DMS79 (cell line): ENCODE data around the gene RBM33.
A peak's percentile ranks its signal among the peaks of the same experiment; 100 is the strongest.
"Not testable (repeated sequence)": the region's sequence is repeated elsewhere in the genome, so short reads cannot be mapped to it uniquely, and the experiment has no call there.

Experiments
- DNase-seq: peaks from one replicate; lab custom pipeline; 2025; lab: John Stamatoyannopoulos, UW

Gene RBM33, protein sequence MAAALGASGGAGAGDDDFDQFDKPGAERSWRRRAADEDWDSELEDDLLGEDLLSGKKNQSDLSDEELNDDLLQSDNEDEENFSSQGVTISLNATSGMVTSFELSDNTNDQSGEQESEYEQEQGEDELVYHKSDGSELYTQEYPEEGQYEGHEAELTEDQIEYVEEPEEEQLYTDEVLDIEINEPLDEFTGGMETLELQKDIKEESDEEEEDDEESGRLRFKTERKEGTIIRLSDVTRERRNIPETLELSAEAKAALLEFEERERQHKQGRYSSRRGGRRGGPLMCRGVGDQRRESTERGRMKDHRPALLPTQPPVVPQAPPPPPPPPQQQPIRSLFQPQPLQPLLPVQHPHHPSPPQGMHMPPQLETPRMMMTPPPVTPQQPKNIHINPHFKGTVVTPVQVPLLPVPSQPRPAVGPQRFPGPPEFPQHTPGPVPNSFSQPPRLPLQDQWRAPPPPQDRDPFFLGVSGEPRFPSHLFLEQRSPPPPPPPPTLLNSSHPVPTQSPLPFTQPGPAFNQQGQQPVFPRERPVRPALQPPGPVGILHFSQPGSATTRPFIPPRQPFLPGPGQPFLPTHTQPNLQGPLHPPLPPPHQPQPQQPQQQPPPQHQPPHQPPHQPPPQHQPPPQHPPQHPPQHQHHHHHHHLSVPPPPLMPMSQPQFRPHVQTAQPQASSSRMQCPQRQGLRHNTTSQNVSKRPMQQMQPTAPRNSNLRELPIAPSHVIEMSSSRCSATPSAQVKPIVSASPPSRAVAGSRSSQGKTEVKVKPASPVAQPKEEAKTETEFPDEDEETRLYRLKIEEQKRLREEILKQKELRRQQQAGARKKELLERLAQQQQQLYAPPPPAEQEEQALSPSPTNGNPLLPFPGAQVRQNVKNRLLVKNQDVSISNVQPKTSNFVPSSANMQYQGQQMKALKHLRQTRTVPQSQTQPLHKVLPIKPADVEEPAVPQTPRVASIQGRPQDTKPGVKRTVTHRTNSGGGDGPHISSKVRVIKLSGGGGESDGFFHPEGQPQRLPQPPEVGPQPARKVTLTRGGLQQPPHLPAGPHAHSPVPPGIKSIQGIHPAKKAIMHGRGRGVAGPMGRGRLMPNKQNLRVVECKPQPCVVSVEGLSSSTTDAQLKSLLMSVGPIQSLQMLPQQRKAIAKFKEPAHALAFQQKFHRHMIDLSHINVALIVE

DNA sequence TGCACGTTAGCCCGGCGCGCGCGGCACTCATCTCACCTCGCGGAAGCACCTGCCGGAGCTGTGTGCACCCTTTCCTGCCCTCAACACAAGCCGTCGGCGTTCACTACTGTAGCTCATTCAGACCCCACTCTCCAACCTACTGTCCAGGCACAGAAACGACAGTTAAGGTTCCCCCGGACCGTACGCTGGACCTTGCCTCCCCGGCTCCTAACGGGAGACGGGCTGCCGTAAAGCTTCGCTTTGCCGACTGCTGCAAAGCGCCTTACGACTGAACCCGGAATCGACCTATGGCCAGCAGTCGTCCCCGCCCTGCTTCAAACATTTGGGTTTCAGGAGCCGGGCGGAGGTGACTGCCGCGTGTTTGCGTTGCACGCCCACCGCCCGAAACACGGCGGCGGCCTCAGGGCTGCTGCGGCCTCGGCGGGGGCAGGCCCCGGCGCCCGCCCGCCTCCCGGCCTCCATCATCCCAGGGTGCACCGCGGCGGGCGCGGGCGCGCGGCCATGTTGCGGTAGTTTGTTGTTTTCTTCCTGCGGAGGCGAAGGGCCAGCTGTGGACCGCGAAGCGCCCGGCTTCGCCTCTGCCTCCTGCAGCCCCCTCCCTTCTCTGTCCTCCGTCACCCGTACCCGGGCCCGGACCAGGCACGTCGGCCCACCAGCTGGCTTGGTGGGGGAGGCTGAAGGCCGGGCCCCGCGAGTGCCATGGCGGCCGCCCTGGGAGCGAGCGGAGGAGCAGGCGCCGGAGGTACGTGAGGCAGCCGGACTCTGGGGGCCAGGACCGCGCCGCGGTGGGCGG, at the start of gene RBM33:
RBM33 (plus strand) TSS at position 484 of the 793 bp plus-strand sequence; CDS start at position 700, 216 bp downstream.
- DNase-seq: peak; percentile 74

DNA sequence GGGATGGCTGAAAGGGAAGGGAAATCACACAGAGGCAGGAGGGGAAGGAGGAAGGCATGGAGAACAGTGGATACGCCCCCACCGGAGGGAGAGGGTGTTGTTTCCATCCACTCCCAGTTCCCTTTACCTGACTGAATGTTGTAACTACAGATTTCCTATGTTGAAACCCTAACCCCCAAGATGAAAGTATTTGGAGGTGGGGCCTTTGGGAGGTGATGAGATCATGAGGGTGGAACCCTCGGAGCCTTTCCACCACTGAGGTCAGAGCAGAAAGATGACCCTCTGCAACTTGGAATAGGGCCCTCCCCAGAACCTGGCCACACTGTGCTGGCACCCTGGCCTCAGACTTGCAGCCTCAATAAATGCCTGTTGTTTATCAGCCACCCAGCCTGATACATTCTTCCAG, 49.5 kb upstream of the RBM33 start:
- no peak for DNase-seq

DNA sequence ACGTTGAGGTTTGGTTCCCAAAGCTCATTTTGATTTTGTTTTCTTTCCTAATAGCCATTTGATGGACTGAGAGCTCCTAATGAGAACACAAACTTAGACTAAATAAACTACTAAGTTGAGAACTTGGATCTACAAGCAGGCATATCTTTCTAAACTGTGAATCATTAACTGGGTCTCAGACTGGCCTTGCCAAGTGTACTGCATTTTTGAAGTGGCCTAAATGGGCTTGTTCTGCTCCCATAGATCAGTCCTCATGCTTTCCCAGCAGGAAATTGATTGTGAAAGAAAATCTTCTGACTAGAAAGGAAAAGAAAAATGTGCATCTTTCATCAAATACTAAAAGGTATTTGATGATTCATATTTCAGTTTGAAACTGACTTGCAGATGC, 46.7 kb upstream of the RBM33 start:
- no peak for DNase-seq

DNA sequence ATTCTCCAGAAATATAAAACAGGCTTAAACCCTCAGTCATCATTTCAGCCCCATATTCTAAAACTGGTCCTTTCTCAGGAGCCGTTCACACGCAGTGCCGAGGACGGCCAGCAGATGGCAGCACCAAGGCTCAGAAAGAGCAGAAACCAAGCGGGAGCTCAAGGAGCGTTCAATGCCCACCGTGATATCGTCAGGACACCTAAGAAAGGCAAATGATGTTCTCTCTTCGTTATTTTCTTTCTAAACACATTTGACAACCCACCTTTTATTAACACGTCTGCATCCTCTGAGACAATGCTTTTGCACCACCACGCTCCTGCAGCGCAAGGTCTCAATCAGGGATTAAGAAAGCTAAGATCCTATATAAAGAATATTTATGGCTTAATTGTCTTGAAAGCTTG, 45.7 kb upstream of the RBM33 start:
- DNase-seq: peak; percentile 56

DNA sequence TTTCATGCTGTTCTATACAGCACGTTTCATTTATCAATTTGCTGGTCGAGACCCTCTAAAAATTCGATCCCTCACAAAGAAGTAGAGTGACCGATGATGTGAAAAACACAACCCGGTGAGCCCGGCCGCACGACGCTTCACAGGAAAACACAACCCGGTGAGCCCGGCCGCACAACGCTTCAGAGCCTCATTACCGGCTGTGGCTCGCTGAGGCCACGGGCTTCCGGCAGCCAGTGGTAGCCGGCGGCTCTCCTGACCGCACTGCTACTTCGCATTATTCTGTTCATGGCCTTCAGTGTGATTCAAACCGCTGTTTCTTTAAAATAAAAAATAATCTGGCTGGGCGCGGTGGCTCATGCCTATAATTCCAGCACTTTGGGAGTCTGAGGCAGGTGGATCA, 42.3 kb upstream of the RBM33 start:
- DNase-seq: no peak

DNA sequence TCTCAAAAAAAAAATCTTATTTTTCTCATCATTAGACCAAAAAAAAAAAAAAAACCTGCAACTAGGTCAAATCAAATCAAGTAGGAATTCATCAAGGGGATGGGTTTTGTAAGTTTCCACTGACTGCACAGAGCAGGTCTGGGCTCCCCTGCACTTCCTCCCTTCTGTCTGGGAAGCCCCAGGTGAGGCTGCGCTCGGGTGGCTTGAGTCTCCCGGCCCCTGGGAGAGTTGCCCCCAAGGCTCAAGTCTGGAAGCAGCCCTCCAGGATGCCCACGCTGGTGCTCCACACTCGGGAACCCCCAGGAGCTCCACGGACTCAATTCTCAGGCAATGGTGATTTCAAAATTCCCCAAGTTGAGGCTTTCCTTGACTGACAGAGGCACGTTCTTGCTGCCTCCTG, 41.7 kb upstream of the RBM33 start:
- no peak for DNase-seq

DNA sequence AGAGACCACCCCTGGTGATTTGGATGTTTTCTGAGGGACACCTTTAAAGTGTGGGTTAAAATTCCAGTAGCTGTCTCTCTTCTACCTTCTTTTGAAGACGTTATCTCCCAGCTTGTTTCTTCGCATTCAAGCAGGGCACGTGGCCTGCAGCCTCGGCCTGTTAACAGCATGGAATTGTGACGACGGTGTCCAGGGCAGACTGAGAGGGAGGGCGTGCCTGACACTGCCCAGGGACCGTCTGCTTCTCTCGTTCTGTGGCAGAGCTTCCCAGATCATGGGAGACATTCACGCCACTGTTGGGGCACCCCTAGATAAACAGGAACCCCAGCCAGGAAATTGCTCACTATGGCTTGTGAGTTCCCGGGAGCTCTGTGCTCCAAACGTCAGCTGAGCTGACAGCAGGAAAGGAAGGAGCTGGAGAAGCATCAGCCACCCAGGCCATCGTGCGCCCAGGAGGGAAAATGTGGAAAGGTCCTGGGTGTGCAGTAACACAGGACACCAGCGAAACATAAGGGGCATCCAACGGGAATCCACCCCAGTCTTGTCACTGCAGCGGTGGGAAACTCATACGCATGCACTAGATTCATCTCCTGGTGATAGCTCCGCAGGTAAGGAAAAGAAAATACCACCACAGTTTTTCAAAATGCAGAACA, 41.1 kb upstream of the RBM33 start:
- DNase-seq: no peak

DNA sequence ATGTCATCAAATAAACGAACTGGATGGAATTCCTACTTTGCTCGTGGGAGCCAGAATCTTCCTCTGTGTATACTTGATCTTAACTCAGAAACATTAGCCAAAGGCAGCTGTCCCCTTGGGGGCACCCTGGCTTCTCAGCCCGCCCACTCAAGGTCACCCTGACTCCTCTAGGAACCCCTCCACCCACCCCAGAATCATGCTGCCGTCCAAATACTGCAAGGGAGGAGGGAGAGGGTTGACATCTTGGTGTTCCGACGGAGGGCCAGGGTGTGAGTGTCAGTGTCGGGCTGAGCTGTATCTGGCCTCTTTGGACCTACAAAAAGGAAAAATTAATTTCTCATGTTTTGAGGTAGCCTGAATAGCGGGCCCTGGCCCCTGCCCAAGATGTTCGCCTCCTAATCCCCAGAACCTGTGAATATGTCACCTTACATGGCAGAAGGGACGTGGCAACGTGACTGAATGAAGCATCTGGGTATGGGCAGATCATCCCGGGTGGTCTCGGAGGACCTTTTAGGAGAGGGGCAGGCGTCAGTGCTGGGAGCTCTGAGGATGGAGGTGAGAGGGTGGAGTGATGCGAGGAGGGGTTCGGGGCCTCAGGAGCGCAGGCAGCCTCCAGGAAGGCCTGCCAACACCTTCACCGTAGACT, 40.5 kb upstream of the RBM33 start:
- no peak for DNase-seq

DNA sequence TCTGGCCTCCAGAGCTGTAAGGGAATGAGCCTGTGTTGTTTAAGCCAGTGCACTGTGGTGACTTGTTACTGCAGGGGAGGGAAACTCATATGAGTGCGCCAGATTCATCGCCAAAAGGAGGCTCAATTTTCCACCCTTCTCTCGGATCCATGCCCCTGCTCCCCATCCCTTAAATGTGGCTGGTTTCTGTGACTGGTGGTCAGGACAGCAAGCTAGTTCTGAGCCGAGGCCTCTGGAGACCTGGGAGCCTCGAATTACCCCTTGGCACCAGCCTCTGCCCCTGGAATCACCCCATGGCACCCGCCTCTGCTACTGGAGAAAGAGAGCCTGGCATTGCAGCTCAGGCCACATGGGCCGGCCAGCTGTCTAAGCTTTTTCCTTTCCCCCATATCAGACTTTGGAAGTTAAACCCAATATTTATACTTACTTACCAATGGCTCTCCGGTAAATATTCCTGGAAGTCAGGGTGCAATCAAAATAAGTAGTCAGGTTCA, 39.9 kb upstream of the RBM33 start:
- no peak for DNase-seq

DNA sequence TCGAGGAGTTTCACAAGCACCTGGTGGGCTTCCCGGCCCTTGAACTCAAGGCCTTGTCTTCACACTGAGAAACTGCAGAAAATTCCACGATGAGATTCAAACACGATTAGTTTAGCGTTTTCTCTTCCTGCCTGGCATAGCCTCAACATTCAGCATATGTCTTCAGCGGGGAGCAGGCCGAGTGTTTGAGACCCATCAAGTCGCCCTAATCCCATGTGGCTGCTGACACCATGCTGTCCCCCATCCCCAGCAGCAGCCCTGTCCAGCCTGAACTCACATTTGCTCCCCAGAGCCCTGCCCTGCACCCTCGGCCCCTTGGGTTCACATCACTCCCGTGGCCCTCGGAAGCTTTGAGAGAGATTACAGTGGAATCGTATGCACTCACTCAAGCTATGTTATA, 35.3 kb upstream of the RBM33 start:
- DNase-seq: no peak

DNA sequence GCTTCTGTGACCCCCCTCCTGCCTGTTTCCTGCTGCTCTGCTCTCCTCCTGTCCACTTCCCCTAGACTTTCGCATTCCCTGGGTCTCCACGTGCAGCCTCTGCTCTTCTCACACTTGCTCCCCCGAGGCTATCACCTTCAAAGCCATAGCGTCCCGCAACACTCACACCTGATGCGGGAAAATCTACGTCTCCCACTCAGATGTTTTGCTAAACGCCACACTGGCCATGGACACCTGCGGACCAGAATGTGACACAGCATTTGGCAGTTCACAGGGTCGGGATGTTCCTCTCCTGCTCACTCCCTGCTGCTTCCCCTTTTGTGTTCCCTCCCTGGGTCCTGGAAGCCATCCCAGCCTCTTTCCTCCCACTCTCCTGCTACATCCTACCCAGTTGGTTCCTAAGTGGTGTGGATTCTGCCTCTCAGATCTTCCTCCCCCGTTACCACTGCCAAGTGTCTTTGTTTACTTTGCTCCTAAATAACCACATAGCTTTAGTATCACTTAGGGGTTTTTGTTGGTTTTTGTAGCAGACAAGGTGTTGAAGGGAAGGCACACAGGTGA, 33.7 kb upstream of the RBM33 start:
- no peak for DNase-seq

DNA sequence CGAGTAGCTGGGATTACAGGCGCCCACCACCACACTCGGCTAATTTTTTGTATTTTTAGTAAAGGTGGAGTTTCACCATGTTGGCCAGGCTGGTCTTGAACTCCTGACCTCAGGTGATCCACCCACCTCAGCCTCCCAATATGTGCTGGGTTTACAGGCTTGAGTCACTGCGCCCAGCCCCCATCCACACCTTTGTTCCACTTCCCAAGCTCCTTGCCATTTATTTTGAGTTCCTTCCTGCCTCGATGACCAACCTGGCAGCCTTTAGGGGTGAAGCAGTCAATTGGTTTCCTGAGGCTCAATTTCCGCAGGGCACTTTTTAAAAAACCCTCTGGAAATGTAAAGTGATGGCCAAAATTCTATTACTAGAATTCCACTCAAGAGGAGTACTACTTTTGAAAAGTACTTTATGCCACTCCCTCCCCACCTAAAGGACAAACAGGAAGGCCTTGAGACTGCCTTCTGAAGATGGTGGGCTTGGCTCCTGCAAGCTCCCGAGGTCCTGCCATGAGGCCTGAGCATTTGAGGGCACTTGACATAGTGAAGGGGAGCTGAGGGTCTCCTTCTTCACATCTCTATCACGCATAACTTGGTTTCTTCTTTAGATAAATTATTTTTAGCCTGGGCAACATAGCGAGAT, 32.5 kb upstream of the RBM33 start:
- no peak for DNase-seq

DNA sequence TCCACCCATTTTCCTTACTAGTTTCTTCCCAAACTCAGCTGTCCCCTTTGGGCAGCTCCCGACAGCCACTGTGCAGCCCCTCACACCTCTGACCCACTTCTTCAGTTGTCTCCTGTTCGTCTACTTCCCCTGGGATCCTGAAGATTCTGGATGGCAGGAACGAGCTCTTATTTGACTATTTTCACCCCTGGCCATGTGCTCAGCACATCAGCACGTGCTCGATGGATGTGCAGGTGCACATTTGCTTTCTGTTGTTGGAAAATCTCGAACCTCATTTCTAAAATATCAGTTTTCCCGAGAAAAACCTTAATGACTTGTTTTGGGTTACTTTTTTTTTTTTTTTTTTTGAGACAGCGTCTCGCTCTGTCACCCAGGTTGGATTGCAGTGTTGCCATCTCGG, 31.8 kb upstream of the RBM33 start:
- no peak for DNase-seq

DNA sequence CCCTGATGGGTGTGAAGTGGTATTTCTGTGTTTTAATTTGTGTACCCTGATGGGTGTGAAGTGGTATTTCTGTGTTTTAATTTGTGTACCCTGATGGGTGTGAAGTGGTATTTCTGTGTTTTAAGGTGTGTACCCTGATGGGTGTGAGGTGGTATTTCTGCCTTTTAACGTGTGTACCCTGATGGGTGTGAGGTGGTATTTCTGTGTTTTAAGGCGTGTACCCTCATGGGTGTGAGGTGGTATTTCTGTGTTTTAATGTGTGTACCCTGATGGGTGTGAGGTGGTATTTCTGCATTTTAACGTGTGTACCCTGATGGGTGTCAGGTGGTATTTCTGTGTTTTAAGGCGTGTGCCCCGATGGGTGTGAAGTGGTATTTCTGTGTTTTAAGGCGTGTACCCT, 29.4 kb upstream of the RBM33 start:
- DNase-seq: not testable (repeated sequence)

DNA sequence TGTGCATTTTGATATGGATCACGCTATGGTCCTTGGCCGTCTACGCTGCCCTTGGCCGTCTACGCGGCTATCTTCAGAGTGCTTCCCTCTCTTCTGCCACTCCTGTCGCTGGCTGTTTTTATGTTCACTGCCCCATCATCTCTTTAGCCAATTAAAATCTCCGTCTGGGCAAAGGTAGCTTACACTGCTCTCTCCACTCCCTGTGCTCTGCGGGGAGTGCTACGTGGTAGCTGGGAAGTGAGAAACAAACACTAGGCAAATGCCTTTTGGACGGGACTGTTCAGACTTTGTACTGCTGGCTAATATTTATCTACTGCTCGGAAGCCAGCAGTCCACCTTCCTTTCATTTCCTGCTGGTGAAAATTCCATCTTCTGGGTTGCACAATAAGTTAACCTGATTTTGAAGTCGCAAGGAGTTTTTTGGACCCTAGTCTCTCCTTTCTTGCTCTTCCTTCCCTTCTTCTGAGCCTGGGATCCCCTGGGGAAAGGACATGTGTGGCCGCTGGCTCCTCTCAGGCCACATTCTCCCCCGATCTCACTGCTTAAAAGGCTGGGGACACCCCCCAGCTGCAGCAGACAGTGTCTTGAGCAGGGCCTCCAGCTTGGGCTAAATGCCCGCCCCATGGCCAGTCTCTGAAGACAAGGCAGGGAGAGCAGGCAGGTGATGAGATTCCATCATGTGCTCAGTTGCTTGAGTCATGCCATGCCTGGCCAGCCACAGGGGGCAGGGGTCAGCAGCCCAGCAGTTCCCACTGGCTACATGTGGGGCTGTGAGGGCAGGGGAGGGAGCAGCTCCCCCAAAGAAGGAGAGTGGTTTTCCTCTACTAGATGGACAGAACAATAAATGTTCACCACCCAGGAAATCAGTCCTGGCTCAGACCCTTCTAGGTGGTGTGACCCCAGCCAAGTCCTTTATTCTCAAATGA, 25.5 kb upstream of the RBM33 start:
- no peak for DNase-seq

DNA sequence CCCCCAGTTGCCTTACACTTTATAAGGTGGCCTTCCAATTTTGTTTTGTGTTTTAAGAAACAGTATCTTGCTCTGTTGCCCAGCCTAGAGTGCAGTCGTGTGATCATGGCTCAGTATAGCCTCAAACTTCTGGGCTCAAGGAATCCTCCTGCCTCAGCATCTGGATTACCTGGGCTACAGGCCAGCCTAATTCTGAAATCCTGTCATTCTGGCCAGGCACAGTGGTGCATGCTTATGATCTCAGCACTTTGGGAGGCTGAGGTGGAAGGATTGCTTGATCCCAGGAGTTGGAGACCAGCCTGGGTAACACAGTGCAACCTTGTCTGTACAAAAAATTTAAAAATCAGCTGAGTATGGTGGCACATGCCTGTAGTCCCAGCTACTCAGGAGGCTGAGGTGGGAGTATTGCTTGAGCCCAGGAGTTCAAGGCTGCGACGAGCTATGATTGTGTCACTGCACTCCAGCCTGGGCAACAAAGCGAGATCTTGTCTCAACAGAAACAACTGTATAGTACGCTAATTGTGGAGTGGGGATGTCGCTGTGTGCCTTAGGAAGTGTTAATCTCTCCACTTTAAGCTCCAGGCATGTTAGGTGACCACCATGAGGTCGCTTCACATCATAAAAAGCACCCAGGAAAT, 24.7 kb upstream of the RBM33 start:
- DNase-seq: no peak

DNA sequence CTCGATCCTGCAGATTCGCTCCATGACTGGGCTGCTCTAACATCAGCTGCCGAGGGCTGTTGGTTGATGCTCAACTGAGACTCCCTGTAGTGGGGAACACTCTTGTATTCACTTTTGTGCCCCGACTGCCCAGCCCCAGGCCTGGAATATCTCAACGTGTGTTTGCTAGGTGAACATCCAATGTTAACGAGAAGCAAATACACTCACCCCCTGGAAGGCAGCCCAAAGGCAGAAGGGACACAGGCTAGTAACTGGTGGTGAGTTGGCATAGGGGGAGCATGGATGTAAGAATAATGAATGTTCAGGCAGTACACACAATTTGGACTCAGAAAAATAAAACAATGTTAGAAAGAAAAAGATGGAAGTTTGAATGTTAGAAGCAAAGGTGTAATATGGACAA, 24.0 kb upstream of the RBM33 start:
- DNase-seq: no peak

DNA sequence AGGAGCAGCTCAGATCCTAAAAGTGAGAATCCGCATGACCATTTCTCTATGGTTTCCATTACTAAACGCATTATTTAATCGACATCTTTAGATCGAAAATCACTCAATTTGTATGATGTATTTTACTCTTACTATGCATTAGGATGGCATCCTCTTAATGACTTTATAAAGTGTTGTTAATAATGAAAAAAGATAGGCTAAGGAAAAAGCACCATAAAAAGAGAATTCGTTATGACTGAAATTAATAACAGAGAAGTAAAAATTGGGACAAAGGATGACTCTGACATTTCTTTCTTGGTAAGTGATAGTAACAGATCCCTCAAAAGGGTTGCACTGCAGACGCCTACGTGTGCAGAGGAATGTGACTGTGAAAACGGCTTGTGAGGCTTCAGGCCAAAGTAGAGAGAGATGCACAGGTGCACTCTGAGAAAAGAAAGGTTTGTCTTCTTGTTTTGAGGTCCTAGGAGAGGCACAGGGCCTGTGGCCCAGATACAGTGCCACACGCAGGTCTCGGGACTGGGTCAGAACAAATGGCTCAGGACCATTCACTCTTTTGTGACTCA, 23.0 kb upstream of the RBM33 start:
- no peak for DNase-seq
